Ishikawa (cell line): ENCODE data around the gene NUP43.

ENCODE experiments used
- CEBPB ChIP-seq: IDR thresholded peaks from 2 replicates; pipeline ENCODE4 v1.6.1; 2012
- CREB1 ChIP-seq: IDR thresholded peaks from 2 replicates; pipeline ENCODE4 v1.6.1; 2012; ENCODE audit warnings: low read depth
- EGR1 ChIP-seq: IDR thresholded peaks from 2 replicates; pipeline ENCODE4 v1.6.1; 2012
- EP300 ChIP-seq: IDR thresholded peaks from 2 replicates; pipeline ENCODE4 v1.6.1; 2012; ENCODE audit warnings: borderline replicate concordance
- FOXM1 ChIP-seq: IDR thresholded peaks from 2 replicates; pipeline ENCODE4 v1.6.1; 2012; ENCODE audit warnings: low read depth, borderline replicate concordance
- MAX ChIP-seq: IDR thresholded peaks from 2 replicates; pipeline ENCODE4 v1.6.1; 2012
- NFIC ChIP-seq: IDR thresholded peaks from 2 replicates; pipeline ENCODE4 v1.6.1; 2012
- RAD21 ChIP-seq: IDR thresholded peaks from 2 replicates; pipeline ENCODE4 v1.6.1; 2012; ENCODE audit warnings: low read depth
- REST ChIP-seq: IDR thresholded peaks from 2 replicates; pipeline ENCODE4 v1.6.1; 2012; ENCODE audit warnings: low read depth, mild to moderate bottlenecking
- TAF1 ChIP-seq: IDR thresholded peaks from 2 replicates; pipeline ENCODE4 v1.6.1; 2012; ENCODE audit warnings: low read depth, mild to moderate bottlenecking
- TCF12 ChIP-seq: IDR thresholded peaks from 2 replicates; pipeline ENCODE4 v1.6.1; 2012; ENCODE audit warnings: low read depth
- TEAD4 ChIP-seq: IDR thresholded peaks from 2 replicates; pipeline ENCODE4 v1.6.1; 2012
- USF1 ChIP-seq: IDR thresholded peaks from 2 replicates; pipeline ENCODE4 v1.6.1; 2012
- YY1 ChIP-seq: IDR thresholded peaks from 2 replicates; pipeline ENCODE4 v1.6.1; 2012; ENCODE audit warnings: low read depth

- TF ChIP-seq EP300 (no peak), TAF1 (no peak), YY1 (no peak), TEAD4 (no peak), USF1 (no peak), RAD21 (no peak), NFIC (no peak), CEBPB (no peak), REST (no peak), MAX (no peak), EGR1 (no peak), CREB1 (no peak), TCF12 (no peak), FOXM1 (no peak)
These were observed 17.5 kb upstream of the NUP43 start for GRCh38 chr6:149763866-149764265.
